H1 (cell line): Measurements from ENCODE around the gene TECR.
"Not testable (repeated sequence)": the region's sequence is repeated elsewhere in the genome, so short reads cannot be mapped to it uniquely, and the experiment has no call there.

Experiments
- ATF3 ChIP-seq: IDR thresholded peaks from 2 replicates; pipeline ENCODE4 v1.6.1; 2011; ENCODE audit warnings: low read depth, mild to moderate bottlenecking, low read length; ENCODE audit not compliant: insufficient read depth
- CHD2 ChIP-seq: IDR thresholded peaks from 2 replicates; pipeline ENCODE4 v1.6.1; 2012; ENCODE audit warnings: low read length, improper control_type of control experiment
- CTCF ChIP-seq, 3 experiments: IDR thresholded peaks; 1 replicate in 2 of 3; 2 replicates in 1 of 3; pipeline versions ENCODE4 v1.5.1 to v1.6.1; 2011; ENCODE audit warnings: low read length in 3 of 3, mild to moderate bottlenecking in 3 of 3, inconsistent platforms in 2 of 3, low read depth in 1 of 3, moderate library complexity in 1 of 3; ENCODE audit not compliant: insufficient read depth in 1 of 3; ENCODE audit errors: control extremely low read depth in 1 of 3
- PHF8 ChIP-seq: fragments of 200-600 bp; sonication (generic); conservative IDR thresholded peaks from 2 replicates; pipeline ENCODE4 v1.7.1; 2012; ENCODE audit warnings: low read depth, mild to moderate bottlenecking, inconsistent platforms, low read length, moderate library complexity
- POLR2AphosphoS5 ChIP-seq: IDR thresholded peaks from 2 replicates; pipeline ENCODE4 v1.6.1; 2011; ENCODE audit warnings: low read depth, low read length

DNA sequence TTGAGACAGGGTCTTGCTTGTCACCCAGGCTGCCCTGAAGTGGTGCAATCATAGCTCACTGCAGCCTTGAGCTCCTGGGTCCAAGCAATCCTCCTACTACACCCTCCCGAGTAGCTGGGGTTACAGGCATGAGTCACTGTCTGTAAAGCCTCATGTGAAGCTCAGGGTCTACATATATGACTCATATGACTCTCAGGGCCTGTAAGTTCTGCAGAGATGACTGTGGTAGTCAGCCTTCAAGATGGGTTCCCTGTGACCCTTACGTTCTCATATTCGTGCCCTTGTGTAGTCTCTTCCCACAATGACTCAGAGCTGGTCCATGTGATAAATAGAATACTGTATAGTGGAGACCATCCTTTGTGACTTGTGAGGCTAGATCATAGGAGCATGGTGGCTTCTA is 55.8 kb downstream of the TECR start:
- not testable (repeated sequence) for TF ChIP-seq CTCF (IDR thresholded peaks at IDR 0.05; ENCODE audit: control extremely low read depth in 1 of 3, insufficient read depth in 1 of 3, low read depth in 1 of 3, low read length in 3 of 3); POLR2AphosphoS5; ATF3; CHD2; PHF8
